ENCODE results near the gene AP1M2.
A peak's percentile ranks its signal among the peaks of the same experiment; 100 is the strongest.

- peak; percentile 98 for TF ChIP-seq CTCF (IDR thresholded peaks at IDR 0.05; ENCODE audit: insufficient read depth, low read depth, low read length)
- no peak for TF ChIP-seq EZH2 (IDR thresholded peaks at IDR 0.05; ENCODE audit: insufficient read depth, low read length)
These were observed 6.0 kb downstream of the AP1M2 start for GRCh38 chr19:10580979-10581631.
